Mesendoderm (in vitro differentiated cells): ENCODE results near the gene LUC7L.

ENCODE experiments used
- DNase-seq: peaks from one replicate; pipeline ENCODE4 v3.0.0; 2013
- H2AK5ac ChIP-seq: 2 replicates; pipeline ENCODE4 v1.6.1; 2013; ENCODE audit warnings: low read length, inconsistent platforms
- H2BK120ac ChIP-seq: 2 replicates; pipeline ENCODE4 v1.6.1; 2013; ENCODE audit warnings: low read depth, mild to moderate bottlenecking, low read length, moderate library complexity, mixed read lengths
- H2BK15ac ChIP-seq: replicated peaks from 2 replicates; pipeline ENCODE4 v1.6.1; 2013; ENCODE audit warnings: low read depth, mild to moderate bottlenecking, moderate library complexity
- H2BK5ac ChIP-seq: 2 replicates; pipeline ENCODE4 v1.6.1; 2013; ENCODE audit warnings: low read length, inconsistent platforms
- H3K18ac ChIP-seq: 2 replicates; pipeline ENCODE4 v1.6.1; 2013; ENCODE audit warnings: mild to moderate bottlenecking, low read length, mixed read lengths
- H3K23ac ChIP-seq: one replicate; pipeline ENCODE4 v1.6.1; 2013; ENCODE audit warnings: low read length
- H3K27ac ChIP-seq: 2 replicates; pipeline ENCODE4 v1.5.1; 2013; ENCODE audit warnings: low read depth, mild to moderate bottlenecking, inconsistent platforms, low read length, moderate library complexity
- H3K27me3 ChIP-seq: 2 replicates; pipeline ENCODE4 v1.6.1; 2013; ENCODE audit warnings: low read length, control low read depth, mild to moderate bottlenecking, inconsistent platforms; ENCODE audit not compliant: insufficient read depth, poor library complexity
- H3K36me3 ChIP-seq: 2 replicates; pipeline ENCODE4 v1.6.1; 2013; ENCODE audit warnings: low read length, inconsistent platforms; ENCODE audit not compliant: control insufficient read depth, insufficient read depth
- H3K4ac ChIP-seq: one replicate; pipeline ENCODE4 v1.6.1; 2013; ENCODE audit warnings: low read depth, mild to moderate bottlenecking, low read length, moderate library complexity
- H3K4me1 ChIP-seq: 2 replicates; pipeline ENCODE4 v1.6.1; 2013; ENCODE audit warnings: low read depth, low read length, inconsistent platforms; ENCODE audit not compliant: control insufficient read depth
- H3K4me2 ChIP-seq: 2 replicates; pipeline ENCODE4 v1.6.1; 2013; ENCODE audit warnings: low read length
- H3K4me3 ChIP-seq: 2 replicates; pipeline ENCODE4 v1.5.1; 2013; ENCODE audit warnings: mild to moderate bottlenecking, low read length
- H3K56ac ChIP-seq: one replicate; pipeline ENCODE4 v1.6.1; 2013; ENCODE audit warnings: low read length
- H3K79me1 ChIP-seq: 2 replicates; pipeline ENCODE4 v1.6.1; 2013; ENCODE audit warnings: low read length, inconsistent platforms
- H3K79me2 ChIP-seq: 2 replicates; pipeline ENCODE4 v1.6.1; 2013; ENCODE audit warnings: mild to moderate bottlenecking, low read length; ENCODE audit not compliant: control insufficient read depth, insufficient read depth
- H3K9ac ChIP-seq: 2 replicates; pipeline ENCODE4 v1.6.1; 2013; ENCODE audit warnings: low read length, inconsistent platforms
- H4K5ac ChIP-seq: one replicate; pipeline ENCODE4 v1.6.1; 2013; ENCODE audit warnings: low read length
- H4K8ac ChIP-seq: one replicate; pipeline ENCODE4 v1.6.1; 2013; ENCODE audit warnings: low read depth, mild to moderate bottlenecking, control low read depth, low read length, moderate library complexity
- WGBS: extraction: QIAGEN DNeasy Blood & Tissue Kit; methylation state at CpG from one replicate; pipeline ENCODE4 v1.1.7; 2013; ENCODE audit warnings: low lambda C conversion rate, missing lambda C conversion rate; ENCODE audit not compliant: insufficient coverage; ENCODE audit errors: extremely low coverage; 5-methylcytosine and 5-hydroxymethylcytosine counted together

LUC7L gene

DNA sequence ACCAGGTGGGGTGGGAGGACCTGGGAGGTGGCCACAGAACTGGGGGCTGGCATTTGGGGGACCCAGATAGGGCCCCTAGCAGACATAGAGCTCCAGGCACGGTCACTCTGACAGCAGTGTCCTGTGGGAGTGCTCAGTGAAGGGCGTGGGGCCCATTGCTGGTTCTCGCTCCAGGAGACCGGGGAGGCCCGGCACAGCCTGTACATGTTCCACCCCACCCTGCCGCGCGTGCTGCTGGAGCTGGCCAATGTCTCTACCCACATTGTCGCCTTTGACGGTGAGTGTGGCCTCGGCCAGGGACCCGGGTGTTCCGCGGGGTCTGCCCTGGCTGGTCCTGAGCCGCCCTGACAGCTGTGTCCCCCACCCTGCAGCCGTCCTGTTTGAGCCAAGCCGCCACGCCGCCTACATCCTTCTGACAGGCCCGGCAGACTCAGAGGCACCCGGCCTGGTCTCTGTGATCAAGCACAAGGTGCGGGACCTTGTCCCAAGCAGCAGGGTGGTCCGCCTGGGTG, 35.2 kb upstream of the LUC7L start:
- WGBS, result no CpG with 5 or more reads among the region's 23 CpGs
- peaks cover 2% of the 10 kb centered on the region for H3K36me3 ChIP-seq
- H3K79me2 ChIP-seq, result no peaks in the 10 kb centered on the region
- no peaks in the 10 kb centered on the region for H3K27me3 ChIP-seq
- no peak overlapping the region for H2BK120ac ChIP-seq
- H4K8ac ChIP-seq, result no peak overlapping the region
- no peak overlapping the region for H3K9ac ChIP-seq
- H4K5ac ChIP-seq, result no peak overlapping the region
- H3K79me1 ChIP-seq, result no peaks in the 10 kb centered on the region
- no peak overlapping the region for H2BK5ac ChIP-seq
- DNase-seq, result no peak
- H3K18ac ChIP-seq, result no peak overlapping the region
- H3K4me3 ChIP-seq, result no peak overlapping the region
- no peaks in the 10 kb centered on the region for H3K4me1 ChIP-seq
- no peak overlapping the region for H3K56ac ChIP-seq
- no peak overlapping the region for H3K4me2 ChIP-seq
- H2AK5ac ChIP-seq, result no peak overlapping the region
- no peak overlapping the region for H2BK15ac ChIP-seq
- H3K23ac ChIP-seq, result no peak overlapping the region
- no peak overlapping the region for H3K27ac ChIP-seq
- no peak overlapping the region for H3K4ac ChIP-seq

- DNase-seq, result no peak
- peaks cover 2% of the 10 kb centered on the region for H3K36me3 ChIP-seq
- H4K5ac ChIP-seq, result no peak overlapping the region
- no peak overlapping the region for H2BK15ac ChIP-seq
- H3K4me3 ChIP-seq, result no peak overlapping the region
- no peak overlapping the region for H3K23ac ChIP-seq
- no peak overlapping the region for H2AK5ac ChIP-seq
- H3K56ac ChIP-seq, result no peak overlapping the region
- H3K79me2 ChIP-seq, result no peaks in the 10 kb centered on the region
- no CpG with 5 or more reads among the region's 17 CpGs for WGBS
- no peak overlapping the region for H2BK5ac ChIP-seq
- H3K18ac ChIP-seq, result no peak overlapping the region
- H3K9ac ChIP-seq, result no peak overlapping the region
- no peaks in the 10 kb centered on the region for H3K79me1 ChIP-seq
- no peak overlapping the region for H2BK120ac ChIP-seq
- H3K27me3 ChIP-seq, result no peaks in the 10 kb centered on the region
- H4K8ac ChIP-seq, result no peak overlapping the region
- no peak overlapping the region for H3K4me2 ChIP-seq
- no peaks in the 10 kb centered on the region for H3K4me1 ChIP-seq
- no peak overlapping the region for H3K4ac ChIP-seq
- no peak overlapping the region for H3K27ac ChIP-seq
Observed at GRCh38 chr16:263944-264343, 34.7 kb upstream of the LUC7L start.

GRCh38 chr16:263182-263774, 34.0 kb upstream of the LUC7L start:
- no peak overlapping the region for H2AK5ac ChIP-seq

DNA sequence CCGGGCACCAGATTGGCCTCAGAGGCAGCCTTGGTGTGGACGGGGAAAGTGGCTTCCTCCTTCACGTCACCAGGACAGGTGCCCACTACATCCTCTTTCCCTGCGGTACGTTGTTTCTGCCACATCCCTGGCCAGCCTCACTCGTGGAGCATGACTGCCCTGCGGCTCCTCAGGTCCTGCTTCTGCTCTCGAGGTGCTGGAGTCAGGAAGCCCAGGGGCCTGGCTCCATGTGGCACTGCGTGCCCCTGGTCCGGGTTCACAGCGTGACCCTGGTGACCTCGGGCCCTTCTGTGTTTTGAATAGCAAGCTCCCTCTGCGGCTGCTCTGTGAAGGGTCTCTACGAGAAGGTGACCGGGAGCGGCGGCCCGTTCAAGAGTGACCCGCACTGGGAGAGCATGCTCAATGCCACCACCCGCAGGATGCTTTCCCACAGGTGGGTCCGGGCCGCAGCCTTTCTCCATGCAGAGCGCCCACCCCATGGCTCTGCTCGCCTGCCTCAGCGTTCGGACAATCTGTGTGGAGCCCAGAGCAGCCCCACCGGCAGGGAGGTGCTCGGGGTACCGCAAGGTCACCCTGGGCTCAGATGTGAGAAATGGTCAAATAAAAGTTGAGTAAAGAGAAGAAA, 33.0 kb upstream of the LUC7L start:
- H3K4me3 ChIP-seq, result no peak overlapping the region
- no peak overlapping the region for H2BK15ac ChIP-seq
- H2BK120ac ChIP-seq, result no peak overlapping the region
- H3K4me1 ChIP-seq, result no peaks in the 10 kb centered on the region
- WGBS, result no CpG with 5 or more reads among the region's 29 CpGs
- H3K4ac ChIP-seq, result no peak overlapping the region
- H3K4me2 ChIP-seq, result no peak overlapping the region
- H3K36me3 ChIP-seq, result peaks cover 2% of the 10 kb centered on the region
- no peak overlapping the region for H3K27ac ChIP-seq
- no peak overlapping the region for H2AK5ac ChIP-seq
- no peaks in the 10 kb centered on the region for H3K79me2 ChIP-seq
- no peak overlapping the region for H3K9ac ChIP-seq
- H3K18ac ChIP-seq, result no peak overlapping the region
- no peak overlapping the region for H3K56ac ChIP-seq
- no peak overlapping the region for H4K8ac ChIP-seq
- H4K5ac ChIP-seq, result no peak overlapping the region
- DNase-seq, result no peak
- no peaks in the 10 kb centered on the region for H3K79me1 ChIP-seq
- no peak overlapping the region for H3K23ac ChIP-seq
- H2BK5ac ChIP-seq, result no peak overlapping the region
- no peaks in the 10 kb centered on the region for H3K27me3 ChIP-seq

More at GRCh38 chr16:263182-263774, 34.0 kb upstream of the LUC7L start:
- Histone ChIP-seq H2BK120ac (no peak overlapping the region), H3K27me3 (no peaks in the 10 kb centered on the region), H3K4ac (no peak overlapping the region), H3K79me2 (no peaks in the 10 kb centered on the region), H3K27ac (no peak overlapping the region), H3K79me1 (no peaks in the 10 kb centered on the region), H2BK5ac (no peak overlapping the region), H3K56ac (no peak overlapping the region), H3K36me3 (peaks cover 2% of the 10 kb centered on the region), H4K5ac (no peak overlapping the region), H3K4me1 (no peaks in the 10 kb centered on the region), H3K23ac (no peak overlapping the region), H3K4me2 (no peak overlapping the region), H3K9ac (no peak overlapping the region), H4K8ac (no peak overlapping the region), H2BK15ac (no peak overlapping the region), H3K18ac (no peak overlapping the region), H3K4me3 (no peak overlapping the region)
- DNase-seq, result no peak
- WGBS, result no CpG with 5 or more reads among the region's 35 CpGs

- H3K4me2 ChIP-seq, result no peak overlapping the region
- H4K5ac ChIP-seq, result no peak overlapping the region
- H3K27ac ChIP-seq, result no peak overlapping the region
- H3K27me3 ChIP-seq, result no peaks in the 10 kb centered on the region
- H4K8ac ChIP-seq, result no peak overlapping the region
- WGBS, result no CpG with 5 or more reads among the region's 28 CpGs
- H3K18ac ChIP-seq, result no peak overlapping the region
- no peak overlapping the region for H2AK5ac ChIP-seq
- H3K4me1 ChIP-seq, result no peaks in the 10 kb centered on the region
- no peaks in the 10 kb centered on the region for H3K79me1 ChIP-seq
- H3K79me2 ChIP-seq, result no peaks in the 10 kb centered on the region
- no peak overlapping the region for H3K56ac ChIP-seq
- no peak overlapping the region for H3K4ac ChIP-seq
- H2BK15ac ChIP-seq, result no peak overlapping the region
- no peak overlapping the region for H2BK5ac ChIP-seq
- no peak overlapping the region for H2BK120ac ChIP-seq
- H3K4me3 ChIP-seq, result no peak overlapping the region
- no peak overlapping the region for H3K9ac ChIP-seq
- H3K36me3 ChIP-seq, result peaks cover 2% of the 10 kb centered on the region
- DNase-seq, result no peak
- no peak overlapping the region for H3K23ac ChIP-seq
Observed at GRCh38 chr16:261031-261691, 31.9 kb upstream of the LUC7L start.
